Erythroblast (primary cell): ENCODE measurements around the gene LRIT1.

Experiments used
- GATA1 ChIP-seq: IDR thresholded peaks from 2 replicates; pipeline ENCODE4 v1.6.1; 2011; ENCODE audit warnings: low read depth, mild to moderate bottlenecking, control low read depth, low read length, moderate library complexity
- POLR2A ChIP-seq: IDR thresholded peaks from 2 replicates; pipeline ENCODE4 v1.6.1; 2011; ENCODE audit warnings: mild to moderate bottlenecking, low read length

- TF ChIP-seq POLR2A = no peak
- no peak for TF ChIP-seq GATA1
These were observed 48.0 kb downstream of the LRIT1 start for GRCh38 chr10:84193327-84193726.
